Spleen (tissue), 11 donors: Measurements from ENCODE around the gene CALML5. TPM values are rescaled to one million over a fixed set of nuclear protein-coding genes. Genes with fewer than 3 reads are reported as not detected.

Experiments used
- DNase-seq: peaks from one replicate; pipeline ENCODE4 v3.0.0-alpha.2; 2020
- H3K27ac ChIP-seq, 8 donors: fragments of 200-600 bp; sonication (generic) in 7 of 8; 1 replicate in 4 of 8; 2 replicates in 4 of 8; pipeline versions ENCODE4 v1.5.0 to v1.8.0; 2016 to 2021; ENCODE audit warnings: inconsistent platforms in 4 of 8, mild to moderate bottlenecking in 4 of 8, moderate library complexity in 1 of 8
- H3K27me3 ChIP-seq, 7 donors: fragments of 200-600 bp; sonication (generic) in 6 of 7; replicated peaks in 1 of 7; 1 replicate in 4 of 7; 2 replicates in 3 of 7; pipeline versions ENCODE4 v1.5.0 to v1.8.0; 2016 to 2021; ENCODE audit warnings: inconsistent platforms in 3 of 7, mild to moderate bottlenecking in 1 of 7
- H3K36me3 ChIP-seq, 6 donors: fragments of 200-600 bp; sonication (generic) in 5 of 6; 1 replicate in 4 of 6; 2 replicates in 2 of 6; pipeline versions ENCODE4 v1.5.0 to v1.8.0; 2016 to 2021; ENCODE audit warnings: inconsistent platforms in 2 of 6
- H3K4me1 ChIP-seq, 6 donors: fragments of 200-600 bp; sonication (generic) in 5 of 6; 1 replicate in 3 of 6; 2 replicates in 3 of 6; pipeline versions ENCODE4 v1.5.0 to v1.8.0; 2016 to 2021; ENCODE audit warnings: inconsistent platforms in 3 of 6
- H3K4me3 ChIP-seq, 8 donors: fragments of 200-600 bp; sonication (generic) in 7 of 8; 1 replicate in 4 of 8; 2 replicates in 4 of 8; pipeline versions ENCODE4 v1.5.0 to v1.8.0; 2016 to 2021; ENCODE audit warnings: inconsistent platforms in 4 of 8, mild to moderate bottlenecking in 4 of 8, moderate library complexity in 2 of 8
- H3K9me3 ChIP-seq, 8 donors: fragments of 200-600 bp; sonication (generic) in 7 of 8; 1 replicate in 4 of 8; 2 replicates in 4 of 8; pipeline versions ENCODE4 v1.5.0 to v1.8.0; 2016 to 2021; ENCODE audit warnings: inconsistent platforms in 4 of 8
- POLR2A ChIP-seq, 3 donors: fragments of 450-650 bp; IDR thresholded peaks; one replicate each; pipeline ENCODE4 v1.5.1; 2017; ENCODE audit warnings: antibody characterized with exemption in 3 of 3, mild to moderate bottlenecking in 1 of 3
- POLR2AphosphoS5 ChIP-seq, 3 donors: sonication (generic); formaldehyde crosslinking; IDR thresholded peaks; one replicate each; pipeline ENCODE4 v1.5.1; 2017; ENCODE audit warnings: antibody characterized with exemption in 3 of 3
- WGBS, 5 donors: extraction: QIAGEN DNeasy Blood & Tissue Kit in 3 of 5; methylation state at CpG; one replicate each; pipeline versions ENCODE4 v1.1.5 to v1.1.7; 2013 to 2018; 5-methylcytosine and 5-hydroxymethylcytosine counted together
- intact Hi-C: fragments of 100-400 bp; cut with DNase I; formaldehyde crosslinking; loops from one replicate; pipeline ENCODE4 v1.15.0; 2023; ENCODE audit warnings: low total_unique reads
- polyA plus RNA-seq, 3 donors: library from polyadenylated mRNA; stranded (reverse); fragments of 200-250 nt; gene quantifications; one replicate each; pipeline ENCODE4 v1.2.1, GENCODE V29; 2013
- total RNA-seq, 7 donors: library from RNA; depleted of rRNA in 3 of 7; stranded (reverse); fragments of >200 nt in 3 of 7; fragmentation: NEBNext Ultra II Directional in 4 of 7; extraction: Animal tissue kit (Norgen Biotek cat#: 25700) in 4 of 7; gene quantifications; one replicate each; pipeline versions ENCODE4 v1.1.0 to v1.2.1, GENCODE V29; 2016 to 2021
- TF ChIP-seq, protein P1 (sequence below), 11 experiments: fragments of 200-600 bp in 7 of 11; fragments of 450-650 bp in 4 of 11; sonication (generic) in 4 of 11; IDR thresholded peaks in 8 of 11; conservative IDR thresholded peaks in 3 of 11; 1 replicate in 7 of 11; 2 replicates in 4 of 11; pipeline versions ENCODE4 v1.4.0 to v1.8.0; 2016 to 2021; ENCODE audit warnings: antibody characterized with exemption in 11 of 11, inconsistent platforms in 4 of 11, mild to moderate bottlenecking in 1 of 11
- donor health status: healthy with polysubstance abuse.
- donor health status: DM: no; HTN: no; CAD: no; lungs with moderate emphysema.
- donor health status: DM: no; HTN: no; CAD: no.
- donor health status: Bipolar disorder and iron deficiency.
- donor health status: healthy.
- donor health status: DM: no; HTN: no; CAD: no.
- donor health status: DM: yes; HTN: yes; CAD: no.

The CALML5 gene
- total and polyA plus RNA-seq, 10 donors: 0.13 TPM; not detected in 9

DNA sequence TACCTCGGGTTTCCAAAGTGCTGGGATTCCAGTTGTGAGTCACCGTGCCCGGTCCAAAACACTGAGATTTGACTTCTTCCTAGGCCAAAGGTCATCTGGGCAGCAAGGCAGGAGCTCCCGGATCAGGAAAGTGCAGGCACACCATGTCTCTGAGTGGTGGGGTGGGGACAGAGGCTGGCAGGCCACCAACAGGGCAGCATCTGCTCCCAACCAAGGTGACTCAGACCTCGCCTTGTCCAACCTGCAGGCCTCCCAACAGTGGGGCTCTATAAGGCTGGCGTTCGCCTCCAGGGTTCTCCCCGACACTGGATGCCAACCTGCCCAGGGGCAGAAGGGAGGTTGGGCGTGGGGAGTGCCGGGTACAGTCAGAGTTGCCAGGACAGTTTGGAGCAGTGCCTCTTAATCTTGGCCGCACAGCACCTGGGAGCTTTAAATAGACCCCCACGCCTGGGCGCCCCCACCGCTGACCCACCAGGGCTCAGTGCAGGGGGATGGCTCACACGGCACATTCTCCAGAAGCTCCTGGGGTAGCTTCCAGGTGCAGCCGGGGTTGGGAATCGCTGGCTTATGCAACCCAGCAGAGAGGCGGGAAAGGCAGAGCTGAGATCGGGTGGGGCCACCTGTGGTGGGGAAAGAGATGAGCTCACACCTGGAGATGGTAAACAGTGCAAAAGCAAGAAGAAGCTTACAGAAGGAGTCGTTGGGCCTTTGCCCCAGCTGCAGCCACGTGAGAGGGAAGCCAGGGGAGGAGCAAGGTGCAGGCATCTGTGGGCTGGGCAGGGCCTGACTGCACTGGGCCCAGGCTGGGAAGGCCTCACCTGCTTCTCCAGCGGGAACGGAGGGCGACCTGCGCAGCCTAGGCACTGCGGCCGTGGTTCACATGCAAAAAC is 10.9 kb downstream of the CALML5 start:
- Histone ChIP-seq H3K4me1 (peaks cover 0 to 11% (median 0%) of the 10 kb centered on the region in 6 donors), H3K27ac (no peak overlapping the region), H3K9me3 (peaks cover 0 to 13% (median 6%) of the 10 kb centered on the region in 8 donors), H3K36me3 (no peaks in the 10 kb centered on the region), H3K27me3 (peaks cover 0 to 7% (median 0%) of the 10 kb centered on the region in 7 donors), H3K4me3 (no peak overlapping the region)
- peak; percentile 56 for DNase-seq
- WGBS, 5 donors: 85 to 91% (median 89%) methylated on average over 19 to 27 of the region's 27 CpGs
- TF ChIP-seq, protein P1, sequence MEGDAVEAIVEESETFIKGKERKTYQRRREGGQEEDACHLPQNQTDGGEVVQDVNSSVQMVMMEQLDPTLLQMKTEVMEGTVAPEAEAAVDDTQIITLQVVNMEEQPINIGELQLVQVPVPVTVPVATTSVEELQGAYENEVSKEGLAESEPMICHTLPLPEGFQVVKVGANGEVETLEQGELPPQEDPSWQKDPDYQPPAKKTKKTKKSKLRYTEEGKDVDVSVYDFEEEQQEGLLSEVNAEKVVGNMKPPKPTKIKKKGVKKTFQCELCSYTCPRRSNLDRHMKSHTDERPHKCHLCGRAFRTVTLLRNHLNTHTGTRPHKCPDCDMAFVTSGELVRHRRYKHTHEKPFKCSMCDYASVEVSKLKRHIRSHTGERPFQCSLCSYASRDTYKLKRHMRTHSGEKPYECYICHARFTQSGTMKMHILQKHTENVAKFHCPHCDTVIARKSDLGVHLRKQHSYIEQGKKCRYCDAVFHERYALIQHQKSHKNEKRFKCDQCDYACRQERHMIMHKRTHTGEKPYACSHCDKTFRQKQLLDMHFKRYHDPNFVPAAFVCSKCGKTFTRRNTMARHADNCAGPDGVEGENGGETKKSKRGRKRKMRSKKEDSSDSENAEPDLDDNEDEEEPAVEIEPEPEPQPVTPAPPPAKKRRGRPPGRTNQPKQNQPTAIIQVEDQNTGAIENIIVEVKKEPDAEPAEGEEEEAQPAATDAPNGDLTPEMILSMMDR (IDR thresholded peaks at IDR 0.05 in 8 of 11, conservative IDR thresholded peaks at IDR 0.05 in 3 of 11): no peak
- TF ChIP-seq POLR2A (IDR thresholded peaks at IDR 0.05) (no peak), POLR2AphosphoS5 (IDR thresholded peaks at IDR 0.05) (no peak)
- intact Hi-C loops: no loop called here

DNA sequence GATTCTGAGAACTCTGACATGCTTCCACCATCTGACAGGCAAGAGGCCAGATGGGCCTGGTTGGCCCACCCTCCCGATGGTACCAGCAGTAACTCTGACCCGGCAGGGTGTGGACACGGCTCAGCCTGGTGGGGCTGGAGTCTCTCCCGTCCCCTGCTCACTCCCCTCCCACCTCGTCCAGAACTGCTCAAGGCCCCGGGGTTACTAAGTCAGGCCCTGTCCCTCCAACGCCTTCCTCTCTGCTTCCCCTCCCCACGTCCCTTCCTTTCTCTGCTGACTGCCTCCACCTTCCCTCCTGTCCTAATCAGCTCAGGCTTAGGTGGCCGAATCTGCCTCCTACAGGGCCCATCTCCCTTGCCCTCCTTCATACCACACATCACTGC is 12.5 kb downstream of the CALML5 start:
- DNase-seq: peak; percentile 61
- whole genome bisulfite sequencing, 5 donors: 45 to 80% (median 63%) methylated on average over 7 to 9 of the region's 9 CpGs
- Histone ChIP-seq H3K9me3 (peaks cover 0 to 2% (median 0%) of the 10 kb centered on the region in 8 donors), H3K27me3 (peaks cover 0 to 7% (median 0%) of the 10 kb centered on the region in 7 donors), H3K36me3 (no peaks in the 10 kb centered on the region), H3K4me3 (no peak overlapping the region), H3K4me1 (peaks cover 0 to 11% (median 0%) of the 10 kb centered on the region in 6 donors), H3K27ac (no peak overlapping the region)
- intact Hi-C loops: no loop called here
- TF ChIP-seq POLR2AphosphoS5 (IDR thresholded peaks at IDR 0.05): no peak
- TF ChIP-seq, protein P1 (IDR thresholded peaks at IDR 0.05 in 8 of 11, conservative IDR thresholded peaks at IDR 0.05 in 3 of 11): no peak
- no peak for TF ChIP-seq POLR2A (IDR thresholded peaks at IDR 0.05)

DNA sequence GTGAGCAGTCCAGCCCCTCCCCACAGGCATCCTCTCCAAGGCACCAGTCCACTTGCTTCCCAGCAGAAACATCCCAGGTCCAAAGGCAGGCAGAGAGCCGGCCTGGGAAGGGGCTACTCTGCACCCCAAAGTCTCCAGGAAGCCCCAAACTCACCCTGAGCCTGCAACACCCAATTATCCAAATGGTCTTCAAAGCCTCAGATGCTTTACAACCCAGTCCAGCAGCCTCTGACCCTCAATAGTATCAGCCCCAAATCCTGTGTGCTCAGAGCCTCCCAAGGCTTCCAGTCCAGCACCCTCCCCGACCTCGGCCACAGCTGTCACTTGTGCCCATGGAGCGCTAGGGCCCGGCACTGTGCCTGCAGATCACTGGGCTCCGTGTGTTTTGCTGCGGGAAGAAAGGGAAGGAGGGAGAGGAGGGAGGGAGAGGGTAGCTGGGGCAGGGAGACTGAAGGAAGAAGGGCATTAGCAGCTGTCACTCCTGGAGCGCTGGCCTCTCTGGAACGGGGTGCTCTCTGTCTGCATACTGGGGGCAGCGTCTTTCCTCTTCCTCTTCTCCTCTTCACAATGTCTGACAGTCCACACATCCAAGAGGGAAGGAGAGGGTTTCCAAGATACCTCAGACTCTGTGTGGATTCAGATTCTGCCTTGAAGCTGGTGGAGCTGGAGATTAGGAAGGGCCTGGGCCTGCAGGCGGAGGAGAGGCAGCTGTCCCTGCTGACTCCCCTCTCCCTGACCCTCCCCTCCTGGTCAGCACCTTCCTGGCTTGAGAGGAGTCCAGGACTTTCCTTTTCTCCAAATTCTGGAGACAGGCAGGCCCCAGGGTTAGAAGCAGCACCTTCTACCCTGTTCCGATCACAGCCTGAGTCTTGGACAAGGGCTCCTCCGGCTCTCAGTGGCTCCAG is 13.2 kb downstream of the CALML5 start:
- whole genome bisulfite sequencing, 5 donors: 70 to 83% (median 73%) methylated on average over 10 to 13 of the region's 13 CpGs
- peaks cover 0 to 7% (median 0%) of the 10 kb centered on the region in 7 donors for H3K27me3 ChIP-seq
- no peak overlapping the region for H3K27ac ChIP-seq
- no peaks in the 10 kb centered on the region for H3K9me3 ChIP-seq
- DNase-seq: peak; percentile 66
- H3K4me3 ChIP-seq: no peak overlapping the region
- intact Hi-C loops: no loop called here
- H3K4me1 ChIP-seq: peaks cover 0 to 11% (median 0%) of the 10 kb centered on the region in 6 donors
- H3K36me3 ChIP-seq: no peaks in the 10 kb centered on the region
- no peak for TF ChIP-seq POLR2A (IDR thresholded peaks at IDR 0.05)
- no peak for TF ChIP-seq POLR2AphosphoS5 (IDR thresholded peaks at IDR 0.05)
- TF ChIP-seq, protein P1 (IDR thresholded peaks at IDR 0.05 in 8 of 11, conservative IDR thresholded peaks at IDR 0.05 in 3 of 11): no peak
